Left renal pelvis (tissue), 4 donors: ENCODE results near the gene BSPRY. TPM values are rescaled to one million over a fixed set of nuclear protein-coding genes. Genes with fewer than 3 reads are reported as not detected.
"Not testable (repeated sequence)": the region's sequence is repeated elsewhere in the genome, so short reads cannot be mapped to it uniquely, and the experiment has no call there.

ENCODE experiments used
- DNase-seq, 4 donors: peaks; one replicate each; pipeline ENCODE4 v3.0.0-alpha.2; 2013; ENCODE audit warnings: low read depth in 4 of 4, low spot score in 3 of 4
- polyA plus RNA-seq, 4 donors: library from polyadenylated mRNA; unstranded; fragments of 120-200 nt; gene quantifications; one replicate each; pipeline ENCODE4 v1.2.1, GENCODE V29; 2013; ENCODE audit not compliant: insufficient read length in 4 of 4

The BSPRY gene
- polyA plus RNA-seq, 4 donors, result 0.22 to 11.8 (median 8.9) TPM

GRCh38 chr9:113368348-113368981 lies 19.1 kb downstream of the BSPRY start:
- no peak for DNase-seq

DNA sequence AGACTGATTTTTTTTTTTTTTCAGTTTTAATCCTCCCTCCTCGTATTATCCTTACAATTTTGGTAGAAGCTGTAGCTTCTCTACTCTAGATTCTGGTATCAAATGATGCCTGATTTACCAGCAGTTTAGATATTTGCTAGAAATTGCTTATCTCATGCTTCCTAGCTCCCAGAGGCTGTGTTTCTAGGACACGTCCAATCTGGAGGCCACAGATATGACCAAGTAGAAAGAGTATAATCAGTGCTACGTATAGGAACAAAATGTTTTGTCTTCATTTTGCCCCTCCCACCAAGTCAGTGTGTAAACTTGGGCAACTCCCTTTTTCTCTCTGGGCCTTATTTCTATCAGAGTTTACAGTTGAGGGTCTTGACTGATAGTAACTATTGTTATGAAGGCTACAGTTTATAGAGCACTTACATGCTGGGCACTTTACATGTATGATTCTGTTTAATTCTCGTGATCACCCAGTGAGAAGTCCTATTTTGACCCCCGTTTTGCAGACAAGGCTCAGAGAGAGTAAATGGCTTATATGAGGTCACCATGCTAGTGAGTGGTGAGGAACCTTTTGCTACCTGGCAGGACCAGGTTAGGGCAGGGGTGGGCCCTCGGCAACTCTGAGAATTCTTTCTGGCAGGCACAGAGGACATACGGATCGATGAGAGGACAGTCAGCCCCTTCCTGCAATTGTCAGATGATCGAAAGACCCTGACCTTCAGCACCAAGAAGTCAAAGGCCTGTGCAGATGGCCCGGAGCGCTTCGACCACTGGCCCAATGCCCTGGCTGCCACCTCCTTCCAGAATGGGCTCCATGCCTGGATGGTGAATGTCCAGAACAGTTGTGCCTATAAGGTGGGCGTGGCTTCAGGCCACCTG lies 19.9 kb downstream of the BSPRY start:
- DNase-seq, result no peak

- no peak for DNase-seq
Measured at GRCh38 chr9:113369855-113370140, 20.5 kb downstream of the BSPRY start.

DNA sequence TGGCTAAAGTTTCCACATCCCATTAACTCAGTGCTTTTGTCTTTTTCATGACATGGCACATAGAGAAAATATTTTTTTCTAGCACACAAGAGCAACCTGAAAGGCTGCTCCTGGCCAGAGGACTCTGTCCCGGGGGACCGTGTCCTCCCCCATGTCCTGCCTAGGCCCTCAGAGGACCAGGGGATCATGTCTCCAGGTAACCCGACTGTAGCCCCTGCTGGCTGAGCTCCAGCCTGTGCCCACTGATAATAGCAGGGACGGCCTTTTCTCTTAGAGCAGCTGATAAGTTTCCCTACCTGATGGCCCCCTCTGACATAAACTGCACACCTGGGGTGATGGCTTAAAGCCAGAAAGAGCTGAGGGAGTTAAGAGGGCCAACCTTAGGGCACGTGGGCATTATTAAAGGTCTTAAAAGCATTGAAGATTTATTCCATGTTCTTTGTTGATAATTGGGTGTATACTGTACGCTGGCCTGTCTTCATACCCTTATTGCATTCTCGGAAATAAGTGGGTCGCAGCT lies 21.5 kb downstream of the BSPRY start:
- DNase-seq, result no peak

GRCh38 chr9:113372059-113372458 lies 22.7 kb downstream of the BSPRY start:
- DNase-seq, result no peak

DNA sequence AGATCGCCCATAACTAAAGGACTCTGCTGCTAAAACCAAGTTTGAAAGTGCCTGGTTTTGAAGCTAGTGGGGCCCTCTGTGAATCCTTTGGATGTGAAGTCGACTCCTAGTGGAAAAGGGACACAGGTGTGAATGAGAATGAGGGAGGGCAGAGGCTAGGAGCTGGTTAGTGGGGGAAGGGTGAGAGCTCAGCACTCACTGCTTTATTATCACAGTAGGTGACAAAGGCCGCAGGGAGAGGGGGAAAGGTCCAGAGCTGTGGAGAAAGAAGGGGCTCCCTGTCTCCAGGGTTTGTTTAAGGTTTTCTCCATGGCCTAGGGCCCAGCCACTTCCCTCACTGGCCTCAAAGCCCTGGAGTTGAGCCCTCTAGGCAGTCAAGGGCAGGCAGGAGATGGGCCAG lies 23.9 kb downstream of the BSPRY start:
- DNase-seq, result no peak

DNA sequence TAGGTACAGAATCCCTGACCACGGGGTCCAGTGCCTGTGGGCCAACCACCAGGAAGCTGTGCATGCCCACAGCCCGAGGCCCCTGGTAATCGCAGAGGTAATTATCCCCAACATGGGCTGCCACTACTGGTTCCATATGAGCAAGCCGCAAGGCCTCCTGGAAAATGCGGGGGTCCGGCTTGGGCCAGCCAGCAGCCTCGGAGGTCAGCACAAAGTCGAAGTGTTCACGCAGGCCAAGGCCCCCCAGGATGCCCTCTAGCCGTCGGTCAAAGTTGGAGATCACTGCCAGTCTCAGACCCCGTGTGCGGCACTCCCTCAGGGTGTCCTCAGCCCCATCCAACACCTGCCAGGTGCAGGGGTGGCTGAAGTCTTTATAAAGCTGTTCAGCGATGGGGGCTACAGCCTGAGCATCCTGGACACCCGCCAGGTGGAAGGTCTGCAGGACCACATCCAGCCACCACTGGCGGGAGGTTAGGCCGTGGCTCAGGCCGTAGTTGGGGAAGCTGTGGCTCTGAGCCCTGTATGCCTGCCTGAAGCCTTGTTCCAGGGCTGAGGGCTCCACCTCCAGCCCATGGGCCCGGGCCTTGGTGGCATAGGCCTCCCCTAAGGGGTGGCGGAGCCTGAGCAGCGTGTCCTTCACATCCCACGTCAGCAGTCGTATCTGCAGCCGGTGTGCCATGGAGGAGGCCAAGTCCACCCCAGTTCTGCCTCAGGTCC lies 24.5 kb downstream of the BSPRY start:
- DNase-seq, result no peak

DNA sequence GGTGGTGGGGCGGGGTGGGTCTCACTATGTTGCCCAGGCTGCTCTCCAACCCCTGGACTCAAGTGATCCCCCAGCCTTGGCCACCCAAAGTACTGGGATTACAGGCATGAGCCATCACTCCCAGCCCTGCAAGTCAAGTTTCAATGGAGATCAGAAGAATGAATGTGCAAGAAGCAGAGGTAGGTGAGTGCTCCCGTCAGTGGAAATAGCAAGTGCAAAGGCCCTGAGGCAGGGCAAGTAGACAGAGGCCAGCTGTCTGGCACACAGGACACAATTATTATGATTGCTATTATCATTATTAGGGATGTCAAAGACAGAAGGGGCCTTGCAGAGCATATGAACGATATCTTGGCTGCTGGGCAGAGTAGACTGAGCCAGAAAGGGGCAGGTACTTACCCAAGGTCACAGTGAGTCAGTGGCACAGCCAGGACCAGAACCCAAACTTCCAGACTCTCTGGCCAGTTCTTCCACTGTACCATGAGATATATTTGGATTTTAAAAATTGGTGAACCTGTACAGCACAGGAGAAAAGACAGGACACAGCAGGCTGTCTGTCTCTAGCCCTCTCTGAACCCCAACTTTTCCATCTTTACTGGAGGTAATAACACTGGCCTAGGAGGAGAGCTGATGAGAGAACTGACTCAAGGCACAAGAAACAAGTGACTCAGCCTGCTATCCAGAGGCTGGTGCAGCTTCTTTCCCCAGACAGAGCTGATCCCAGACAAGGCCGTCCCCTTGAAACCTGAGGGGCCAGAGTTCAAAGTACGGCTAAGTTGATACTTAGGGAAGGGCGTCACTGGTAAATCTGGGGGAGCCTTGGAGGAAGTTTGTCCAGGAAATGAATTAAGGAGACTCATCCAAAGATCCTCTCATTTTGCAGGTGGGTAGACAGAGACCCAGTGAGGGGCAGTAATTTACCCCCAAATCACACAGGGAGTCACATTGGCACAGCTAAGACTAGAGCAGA lies 26.0 kb downstream of the BSPRY start:
- DNase-seq, result no peak

- peak in 1 of 4 donors; percentile 72 for DNase-seq
Measured at GRCh38 chr9:113376634-113377567, 27.6 kb downstream of the BSPRY start, which contains the start of gene HDHD3. TSS of gene HDHD3 (minus strand) at chr9:113376986. CDS start at chr9:113374354, 2,632 bp downstream.

GRCh38 chr9:113379094-113379828 lies 29.9 kb downstream of the BSPRY start:
- not testable (repeated sequence) for DNase-seq

DNA sequence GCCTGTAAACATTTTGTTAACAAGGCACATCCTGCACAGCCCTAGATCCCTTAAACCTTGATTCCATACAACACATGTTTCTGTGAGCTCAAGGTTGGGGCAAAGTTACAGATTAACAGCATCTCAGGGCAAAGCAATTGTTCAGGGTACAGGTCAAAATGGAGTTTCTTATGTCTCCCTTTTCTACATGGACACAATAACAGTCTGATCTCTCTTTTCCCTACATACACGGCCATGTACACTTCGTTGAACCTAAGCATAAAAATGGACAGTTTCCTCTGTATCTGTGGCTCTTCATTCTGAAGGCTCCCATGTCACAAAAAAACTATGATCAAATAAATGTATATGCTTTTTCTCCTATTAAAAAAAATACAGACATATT lies 30.5 kb downstream of the BSPRY start:
- not testable (repeated sequence) for DNase-seq

GRCh38 chr9:113380869-113381378 lies 31.6 kb downstream of the BSPRY start:
- no peak for DNase-seq

DNA sequence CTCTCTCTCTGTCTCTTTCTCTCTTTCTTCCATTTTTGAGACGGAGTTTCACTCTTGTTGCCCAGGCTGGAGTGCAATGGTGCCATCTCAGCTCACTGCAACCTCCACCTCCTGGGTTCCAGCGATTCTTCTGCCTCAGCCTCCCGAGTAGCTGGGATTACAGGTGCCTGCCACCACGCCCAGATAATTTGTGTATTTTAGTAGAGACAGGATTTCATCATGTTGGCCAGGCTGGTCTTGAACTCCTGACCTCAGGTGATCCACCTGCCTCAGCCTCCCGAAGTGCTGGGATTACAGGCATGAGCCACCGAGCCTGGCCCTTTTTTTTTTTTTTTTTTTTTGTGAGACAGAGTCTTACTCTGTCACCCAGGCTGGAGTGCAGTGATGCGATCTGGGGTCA lies 32.1 kb downstream of the BSPRY start:
- DNase-seq, result not testable (repeated sequence)

DNA sequence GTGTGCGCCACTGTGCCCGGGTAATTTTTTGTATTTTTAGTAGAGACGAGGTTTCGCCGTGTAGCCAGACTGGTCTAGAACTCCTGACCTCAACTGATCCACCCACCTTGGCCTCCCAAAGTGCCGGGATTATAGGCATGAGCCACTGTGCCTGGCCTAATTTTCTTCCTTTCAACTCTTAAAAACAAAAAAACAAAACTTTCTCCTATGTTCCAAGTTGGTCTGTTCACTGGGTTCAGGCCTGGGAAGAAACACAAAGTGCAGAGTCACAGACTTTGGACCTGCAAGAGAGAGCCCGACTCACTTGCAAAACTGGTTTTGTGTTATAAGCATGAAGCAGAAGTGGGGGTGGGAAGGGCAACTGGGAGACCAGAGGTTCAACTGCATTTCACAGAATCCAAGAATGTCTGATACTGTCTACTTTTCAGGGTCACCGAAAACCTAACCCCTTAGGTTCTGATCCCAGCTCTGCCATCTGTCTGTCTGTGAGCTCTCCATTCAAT lies 32.6 kb downstream of the BSPRY start:
- no peak for DNase-seq

DNA sequence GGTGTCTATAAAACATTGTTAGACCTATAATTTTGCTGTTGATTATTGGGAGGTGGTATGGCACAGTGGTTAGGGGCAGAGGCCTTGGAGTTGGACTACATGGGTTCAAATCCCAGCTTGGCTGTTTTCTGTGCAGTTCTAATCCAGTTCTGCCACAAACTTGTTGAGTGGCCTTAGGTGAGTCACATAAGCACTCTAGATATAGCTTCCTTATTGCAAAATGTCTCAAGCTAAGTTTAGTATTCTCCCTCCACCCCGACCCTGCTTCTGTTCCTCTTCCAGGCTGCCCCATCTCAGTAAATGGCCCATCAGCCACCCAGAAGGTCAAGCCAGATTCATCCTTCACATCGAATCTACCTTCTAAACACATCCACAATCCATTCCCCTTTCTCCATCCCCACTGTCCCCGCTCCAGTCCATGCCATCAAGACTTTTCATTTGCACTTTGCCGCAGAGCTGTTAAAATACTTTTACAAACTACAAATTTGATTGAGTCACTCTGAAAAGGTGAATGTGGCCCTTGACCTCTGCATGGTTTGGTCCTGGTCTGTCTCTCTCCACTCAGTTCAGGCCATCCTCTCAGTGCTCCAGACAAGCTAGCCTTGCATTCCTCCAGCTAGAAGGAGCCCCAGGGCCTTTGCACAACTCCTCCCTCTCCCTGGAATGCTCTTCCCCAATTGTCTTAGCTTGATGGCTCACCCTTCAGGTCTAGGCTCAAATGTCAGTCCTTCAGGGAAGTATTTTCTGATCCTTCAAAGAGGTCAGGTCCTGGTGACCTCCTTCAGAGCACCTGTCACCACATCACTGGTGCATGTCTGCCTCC lies 37.4 kb downstream of the BSPRY start:
- DNase-seq, result no peak

- no peak for DNase-seq
Measured at GRCh38 chr9:113387560-113388230, 38.4 kb downstream of the BSPRY start.

DNA sequence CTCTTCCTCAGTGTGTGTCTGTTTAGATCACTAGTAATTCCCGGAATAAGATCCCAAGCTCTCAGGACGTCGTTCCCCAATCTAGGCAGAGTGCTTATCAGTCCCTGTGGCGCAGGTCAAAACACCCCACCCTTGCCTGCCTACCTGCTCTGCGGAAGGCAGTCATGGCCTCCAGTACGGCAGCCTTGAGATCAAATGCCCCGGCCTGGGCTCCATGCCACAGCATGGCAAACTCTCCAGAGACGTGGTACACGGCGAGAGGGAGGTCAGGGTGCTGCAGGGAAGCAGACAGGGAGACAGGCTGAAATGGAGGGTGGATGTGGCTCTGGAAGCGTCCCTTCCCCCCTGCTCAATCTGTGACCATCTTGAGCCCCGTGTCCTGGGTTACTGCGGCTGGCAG lies 39.5 kb downstream of the BSPRY start:
- DNase-seq, result no peak
